HCT116 (cell line): ENCODE measurements around the gene SLC25A39. TPM values are rescaled to one million over a fixed set of nuclear protein-coding genes. Genes with fewer than 3 reads are reported as not detected.
A peak's percentile ranks its signal among the peaks of the same experiment; 100 is the strongest.

ENCODE experiments used
- ATAC-seq: fragments of 200-7000 bp; cut with Tn5 transposase; 2 replicates; pipeline ENCODE4 v1.9.1; 2020; ENCODE audit warnings: mild to moderate bottlenecking, moderate library complexity
- BruUV-seq: library from RNA; stranded (reverse); fragments of 400-500 nt; replicated peaks from 2 replicates; lab custom pipeline; 2021; lab: Mats Ljungman, UMichigan
- CTCF ChIA-PET: fragments of 300-600 bp; sonication (Branson Sonifier 250); formaldehyde crosslinking; loops from one replicate; lab custom pipeline; 2021; ENCODE audit warnings: antibody characterized with exemption; lab: Charles Lee
- POLR2A ChIA-PET: fragments of 300-600, 350-600 bp; sonication (Branson Sonifier 250); formaldehyde crosslinking; loops from one replicate; lab custom pipeline; 2021; ENCODE audit warnings: antibody characterized with exemption; lab: Charles Lee
- RAD21 ChIA-PET, 2 experiments: fragments of 300-600 bp; sonication (Branson Sonifier 250); formaldehyde crosslinking; loops; one replicate each; lab custom pipeline; 2023; ENCODE audit warnings: low total read pairs in 2 of 2; ENCODE audit not compliant: uncharacterized antibody in 2 of 2, unreplicated experiment in 2 of 2, low non-redundant PET in 1 of 2; lab: Charles Lee
- DNase-seq: peaks from one replicate; pipeline ENCODE4 v3.0.0-alpha.2; 2010; ENCODE audit warnings: low read depth, low spot score
- H2AFZ ChIP-seq: fragments of 200-600 bp; shearing (Covaris generic), sonication (generic); 2 replicates; pipeline ENCODE4 v1.6.1; 2017; ENCODE audit warnings: low read depth, mixed run types, mixed read lengths, antibody characterized with exemption, low read length; ENCODE audit not compliant: poor library complexity, severe bottlenecking
- H3K27ac ChIP-seq: 2 replicates; pipeline ENCODE4 v1.5.1; 2012; ENCODE audit warnings: low read depth, low read length
- H3K27me3 ChIP-seq: fragments of 200-600 bp; sonication (generic); 2 replicates; pipeline ENCODE4 v1.6.1; 2016; ENCODE audit warnings: mixed run types, low read length, mixed read lengths; ENCODE audit not compliant: insufficient read depth
- H3K36me3 ChIP-seq, 2 experiments: fragments of 200-500 bp in 1 of 2; fragments of 200-600 bp in 1 of 2; sonication (Bioruptor generic) in 1 of 2; sonication (generic) in 1 of 2; 2 replicates each; pipeline versions ENCODE4 v1.5.1 to v1.6.1; 2014 to 2016; ENCODE audit warnings: low read length in 2 of 2, inconsistent platforms in 1 of 2, mixed read lengths in 1 of 2, mixed run types in 1 of 2; ENCODE audit not compliant: insufficient read depth in 2 of 2, control insufficient read depth in 1 of 2
- H3K4me1 ChIP-seq, 2 experiments: fragments of 200-600 bp in 1 of 2; sonication (generic) in 1 of 2; 2 replicates each; pipeline versions ENCODE4 v1.5.1 to v1.6.1; 2012 to 2017; ENCODE audit warnings: low read length in 2 of 2, inconsistent platforms in 1 of 2, mild to moderate bottlenecking in 1 of 2, mixed read lengths in 1 of 2, mixed run types in 1 of 2, moderate library complexity in 1 of 2; ENCODE audit not compliant: insufficient read depth in 2 of 2, control insufficient read depth in 1 of 2
- H3K4me2 ChIP-seq: fragments of 200-600 bp; sonication (generic); 2 replicates; pipeline ENCODE4 v1.6.1; 2017; ENCODE audit warnings: mixed run types, low read length, mixed read lengths
- H3K4me3 ChIP-seq, 2 experiments: fragments of 200-600 bp in 1 of 2; sonication (generic) in 1 of 2; replicated peaks in 1 of 2; 2 replicates each; pipeline ENCODE4 v1.5.1; 2011 to 2016; ENCODE audit warnings: low read length in 2 of 2, control low read depth in 1 of 2, low read depth in 1 of 2, mild to moderate bottlenecking in 1 of 2, mixed read lengths in 1 of 2, mixed run types in 1 of 2
- H3K79me2 ChIP-seq: fragments of 200-600 bp; sonication (generic); 2 replicates; pipeline ENCODE4 v1.6.1; 2017; ENCODE audit warnings: mild to moderate bottlenecking, mixed run types, low read length, moderate library complexity, mixed read lengths; ENCODE audit not compliant: insufficient read depth
- H3K9ac ChIP-seq: fragments of 200-600 bp; sonication (generic); 2 replicates; pipeline ENCODE4 v1.6.1; 2016; ENCODE audit warnings: low read length, mixed read lengths
- H3K9me2 ChIP-seq: fragments of 200-600 bp; sonication (generic), shearing (Covaris generic); 2 replicates; pipeline ENCODE4 v1.6.1; 2017; ENCODE audit warnings: mixed run types, mild to moderate bottlenecking, moderate library complexity; ENCODE audit not compliant: insufficient read depth
- H3K9me3 ChIP-seq, 2 experiments: fragments of 200-500 bp in 1 of 2; fragments of 200-600 bp in 1 of 2; sonication (Bioruptor generic) in 1 of 2; sonication (generic) in 1 of 2; 2 replicates each; pipeline ENCODE4 v1.6.1; 2014 to 2017; ENCODE audit warnings: low read length in 2 of 2, mixed read lengths in 2 of 2, inconsistent platforms in 1 of 2, low read depth in 1 of 2, mild to moderate bottlenecking in 1 of 2, mixed run types in 1 of 2, moderate library complexity in 1 of 2; ENCODE audit not compliant: control insufficient read depth in 1 of 2, insufficient read depth in 1 of 2
- H4K20me1 ChIP-seq: fragments of 200-600 bp; sonication (generic), shearing (Covaris generic); 2 replicates; pipeline ENCODE4 v1.6.1; 2017; ENCODE audit warnings: mixed run types, mild to moderate bottlenecking, moderate library complexity; ENCODE audit not compliant: insufficient read depth
- ATF3 ChIP-seq: IDR thresholded peaks from 2 replicates; pipeline ENCODE4 v1.6.1; 2012
- CBX3 ChIP-seq: IDR thresholded peaks from 2 replicates; pipeline ENCODE4 v1.6.1; 2012; ENCODE audit warnings: low read depth
- CEBPB ChIP-seq: IDR thresholded peaks from 2 replicates; pipeline ENCODE4 v1.6.1; 2012; ENCODE audit warnings: low read depth
- CTCF ChIP-seq, 3 experiments: fragments of 200-600 bp in 1 of 3; sonication (generic) in 1 of 3; IDR thresholded peaks in 2 of 3; conservative IDR thresholded peaks in 1 of 3; 2 replicates each; pipeline ENCODE4 v1.5.1; 2012 to 2017; ENCODE audit warnings: low read depth in 2 of 3, low read length in 2 of 3, antibody characterized with exemption in 1 of 3, borderline replicate concordance in 1 of 3, control low read depth in 1 of 3, mild to moderate bottlenecking in 1 of 3, mixed read lengths in 1 of 3, mixed run types in 1 of 3, moderate library complexity in 1 of 3; ENCODE audit not compliant: insufficient read depth in 1 of 3
- EGR1 ChIP-seq: IDR thresholded peaks from 2 replicates; pipeline ENCODE4 v1.6.1; 2012; ENCODE audit warnings: low read depth
- ELF1 ChIP-seq: IDR thresholded peaks from 2 replicates; pipeline ENCODE4 v1.6.1; 2012; ENCODE audit warnings: low read depth, borderline replicate concordance
- EZH2 ChIP-seq: fragments of 200-600 bp; sonication (generic); IDR thresholded peaks from 2 replicates; pipeline ENCODE4 v1.6.1; 2017; ENCODE audit warnings: antibody characterized with exemption, mixed run types
- EZH2phosphoT487 ChIP-seq: fragments of 200-600 bp; IDR thresholded peaks from 2 replicates; pipeline ENCODE4 v1.6.1; 2018; ENCODE audit warnings: antibody characterized with exemption, borderline replicate concordance
- FOSL1 ChIP-seq: IDR thresholded peaks from 2 replicates; pipeline ENCODE4 v1.6.1; 2012; ENCODE audit warnings: low read depth
- JUND ChIP-seq: IDR thresholded peaks from 2 replicates; pipeline ENCODE4 v1.6.1; 2012
- MAX ChIP-seq: IDR thresholded peaks from 2 replicates; pipeline ENCODE4 v1.6.1; 2012
- POLR2AphosphoS5 ChIP-seq: IDR thresholded peaks from 2 replicates; pipeline ENCODE4 v1.6.1; 2011; ENCODE audit warnings: mild to moderate bottlenecking, low read depth, low read length, moderate library complexity
- RAD21 ChIP-seq: IDR thresholded peaks from 2 replicates; pipeline ENCODE4 v1.6.1; 2012; ENCODE audit warnings: low read depth, mild to moderate bottlenecking
- SIN3A ChIP-seq: IDR thresholded peaks from 2 replicates; pipeline ENCODE4 v1.6.1; 2012; ENCODE audit warnings: low read depth
- SP1 ChIP-seq: IDR thresholded peaks from 2 replicates; pipeline ENCODE4 v1.6.1; 2012; ENCODE audit warnings: low read depth
- SRF ChIP-seq: IDR thresholded peaks from 2 replicates; pipeline ENCODE4 v1.6.1; 2012; ENCODE audit warnings: low read depth
- TCF7L2 ChIP-seq: IDR thresholded peaks from 2 replicates; pipeline ENCODE4 v1.7.0; 2011; ENCODE audit warnings: borderline replicate concordance, inconsistent platforms; ENCODE audit not compliant: insufficient read depth, insufficient read length; ENCODE audit errors: extremely low read depth
- YY1 ChIP-seq: IDR thresholded peaks from 2 replicates; pipeline ENCODE4 v1.6.1; 2011; ENCODE audit warnings: low read length, low read depth, moderate library complexity, mild to moderate bottlenecking; ENCODE audit not compliant: insufficient replicate concordance; ENCODE audit errors: extremely low read depth
- ZBTB33 ChIP-seq: IDR thresholded peaks from 2 replicates; pipeline ENCODE4 v1.6.1; 2011; ENCODE audit warnings: mild to moderate bottlenecking, low read length, moderate library complexity; ENCODE audit not compliant: insufficient replicate concordance; ENCODE audit errors: extremely low read depth
- ZFX ChIP-seq: fragments of 450-650 bp; IDR thresholded peaks from 2 replicates; pipeline ENCODE4 v1.6.1; 2017
- intact Hi-C: fragments of 100-400 bp; cut with micrococcal nuclease; formaldehyde crosslinking; loops from 2 replicates; pipeline ENCODE4 v1.10.0; 2022
- total RNA-seq: library from RNA; stranded (reverse); gene quantifications from one replicate; pipeline ENCODE4 v1.2.1, GENCODE V29; 2021; ENCODE audit not compliant: unreplicated experiment

The SLC25A39 gene
- total RNA-seq, 1 experiment from 2014 or later, result 326 TPM

GRCh38 chr17:44279666-44280391 is 44.8 kb downstream of the SLC25A39 start:
- Histone ChIP-seq H3K9me3 (no peaks in the 10 kb centered on the region), H3K27ac (no peak overlapping the region), H3K79me2 (no peaks in the 10 kb centered on the region), H4K20me1 (no peaks in the 10 kb centered on the region), H3K9me2 (no peaks in the 10 kb centered on the region), H3K4me3 (no peak overlapping the region), H3K9ac (no peak overlapping the region), H3K27me3 (no peaks in the 10 kb centered on the region), H3K4me2 (peak overlapping the region; percentile 36), H2AFZ (peak overlapping the region; percentile 74), H3K36me3 (no peaks in the 10 kb centered on the region), H3K4me1 (peaks cover 0 to 11% of the 10 kb centered on the region in 2 experiments; a peak in 2 of 4 replicates)
- DNase-seq (no peak), ATAC-seq (peak; percentile 69)
- BruUV-seq, result no TSS peak
- TF ChIP-seq CEBPB, result no peak
- TF ChIP-seq CTCF (IDR thresholded peaks at IDR 0.05 in 2 of 3, conservative IDR thresholded peaks at IDR 0.05 in 1 of 3; ENCODE audit: borderline replicate concordance in 1 of 3, insufficient read depth in 1 of 3, low read depth in 2 of 3, low read length in 2 of 3), result no peak
- no peak for TF ChIP-seq SRF
- no peak for TF ChIP-seq YY1
- no peak for TF ChIP-seq ELF1
- TF ChIP-seq MAX, result no peak
- TF ChIP-seq FOSL1, result no peak
- no peak for TF ChIP-seq JUND
- no peak for TF ChIP-seq ZBTB33
- TF ChIP-seq ATF3, result no peak
- no peak for TF ChIP-seq SIN3A
- no peak for TF ChIP-seq POLR2AphosphoS5
- no peak for TF ChIP-seq TCF7L2
- no peak for TF ChIP-seq EGR1
- no peak for TF ChIP-seq ZFX
- TF ChIP-seq SP1, result no peak
- TF ChIP-seq CBX3, result no peak
- TF ChIP-seq RAD21, result no peak
- no peak for TF ChIP-seq EZH2
- no peak for TF ChIP-seq EZH2phosphoT487
- intact Hi-C loops, result no loop called here
- RAD21 ChIA-PET, result no interaction called here
- POLR2A ChIA-PET, result no interaction called here
- CTCF ChIA-PET, result no interaction called here
